ENCODE results near the gene SPRED3. TPM values are rescaled to one million over a fixed set of nuclear protein-coding genes. Genes with fewer than 3 reads are reported as not detected.

Gene SPRED3
- polyA plus RNA-seq, 1 donor from 2014 or later: 4.9 TPM

DNA sequence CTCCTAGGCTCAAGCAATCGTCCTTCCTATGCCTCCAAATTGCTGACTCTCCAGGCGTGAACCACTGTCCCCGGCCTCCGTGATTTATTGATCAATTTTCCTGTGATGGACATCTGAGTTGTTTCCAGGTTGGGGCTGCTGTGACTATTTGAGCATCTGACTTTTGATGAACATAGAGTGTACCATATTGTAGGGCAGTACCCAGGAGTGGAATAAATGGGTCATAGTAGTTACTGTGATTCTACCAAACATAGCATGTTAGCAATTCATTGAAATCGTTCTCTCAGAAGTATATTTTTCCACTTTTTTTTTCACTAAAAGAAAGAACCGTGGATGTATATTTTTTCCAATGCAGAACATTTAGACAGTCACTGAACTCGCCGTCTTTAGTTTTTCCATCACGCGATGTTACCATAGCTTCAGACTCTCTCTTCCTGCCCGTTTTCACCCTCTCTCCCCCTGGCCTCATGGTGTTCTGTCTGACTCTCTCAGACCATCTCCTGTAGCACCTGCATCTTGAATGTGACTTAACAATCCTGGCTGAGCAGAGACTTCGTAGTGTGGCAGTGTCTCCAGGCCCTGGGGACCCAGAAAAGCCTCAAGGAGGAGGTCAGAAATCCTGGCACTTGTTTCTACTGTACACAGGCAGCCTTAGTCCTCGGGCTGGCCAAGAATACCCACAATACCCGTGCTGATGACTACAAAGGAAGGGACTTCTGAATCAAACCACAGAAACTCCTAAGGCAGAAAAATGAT, 40.7 kb downstream of the SPRED3 start:
- Histone ChIP-seq H3K79me2 (replicated peaks; ENCODE audit: insufficient read depth, low read length) (no peaks in the 10 kb centered on the region), H3K27me3 (ENCODE audit: insufficient read depth, low read depth, low read length) (peaks cover 6% of the 10 kb centered on the region), H2AFZ (ENCODE audit: low read depth, low read length) (no peak overlapping the region), H3K4me3 (ENCODE audit: low read length) (no peak overlapping the region), H3K36me3 (ENCODE audit: insufficient read depth, low read length) (no peaks in the 10 kb centered on the region), H3K9me2 (ENCODE audit: insufficient read depth, low read length) (no peaks in the 10 kb centered on the region), H4K20me1 (ENCODE audit: insufficient read depth) (no peaks in the 10 kb centered on the region), H3K27ac (ENCODE audit: low read length) (no peak overlapping the region), H3K9ac (ENCODE audit: low read length) (no peak overlapping the region), H3K9me3 (ENCODE audit: low read length) (no peaks in the 10 kb centered on the region), H3K4me2 (ENCODE audit: low read length) (no peak overlapping the region), H3F3A (ENCODE audit: insufficient read depth, low read length, poor library complexity, severe bottlenecking) (no peaks in the 10 kb centered on the region)
- TF ChIP-seq EP300 (conservative IDR thresholded peaks at IDR 0.05; ENCODE audit: poor library complexity, severe bottlenecking): no peak
- TF ChIP-seq MXI1 (conservative IDR thresholded peaks at IDR 0.05; ENCODE audit: poor library complexity, severe bottlenecking): no peak
- TF ChIP-seq TAF1 (IDR thresholded peaks at IDR 0.05; ENCODE audit: low read depth): no peak
- no peak for TF ChIP-seq RAD21 (conservative IDR thresholded peaks at IDR 0.05)
- TF ChIP-seq, protein P1, sequence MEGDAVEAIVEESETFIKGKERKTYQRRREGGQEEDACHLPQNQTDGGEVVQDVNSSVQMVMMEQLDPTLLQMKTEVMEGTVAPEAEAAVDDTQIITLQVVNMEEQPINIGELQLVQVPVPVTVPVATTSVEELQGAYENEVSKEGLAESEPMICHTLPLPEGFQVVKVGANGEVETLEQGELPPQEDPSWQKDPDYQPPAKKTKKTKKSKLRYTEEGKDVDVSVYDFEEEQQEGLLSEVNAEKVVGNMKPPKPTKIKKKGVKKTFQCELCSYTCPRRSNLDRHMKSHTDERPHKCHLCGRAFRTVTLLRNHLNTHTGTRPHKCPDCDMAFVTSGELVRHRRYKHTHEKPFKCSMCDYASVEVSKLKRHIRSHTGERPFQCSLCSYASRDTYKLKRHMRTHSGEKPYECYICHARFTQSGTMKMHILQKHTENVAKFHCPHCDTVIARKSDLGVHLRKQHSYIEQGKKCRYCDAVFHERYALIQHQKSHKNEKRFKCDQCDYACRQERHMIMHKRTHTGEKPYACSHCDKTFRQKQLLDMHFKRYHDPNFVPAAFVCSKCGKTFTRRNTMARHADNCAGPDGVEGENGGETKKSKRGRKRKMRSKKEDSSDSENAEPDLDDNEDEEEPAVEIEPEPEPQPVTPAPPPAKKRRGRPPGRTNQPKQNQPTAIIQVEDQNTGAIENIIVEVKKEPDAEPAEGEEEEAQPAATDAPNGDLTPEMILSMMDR (IDR thresholded peaks at IDR 0.05; ENCODE audit: poor library complexity, severe bottlenecking): no peak
- TF ChIP-seq, protein P2, sequence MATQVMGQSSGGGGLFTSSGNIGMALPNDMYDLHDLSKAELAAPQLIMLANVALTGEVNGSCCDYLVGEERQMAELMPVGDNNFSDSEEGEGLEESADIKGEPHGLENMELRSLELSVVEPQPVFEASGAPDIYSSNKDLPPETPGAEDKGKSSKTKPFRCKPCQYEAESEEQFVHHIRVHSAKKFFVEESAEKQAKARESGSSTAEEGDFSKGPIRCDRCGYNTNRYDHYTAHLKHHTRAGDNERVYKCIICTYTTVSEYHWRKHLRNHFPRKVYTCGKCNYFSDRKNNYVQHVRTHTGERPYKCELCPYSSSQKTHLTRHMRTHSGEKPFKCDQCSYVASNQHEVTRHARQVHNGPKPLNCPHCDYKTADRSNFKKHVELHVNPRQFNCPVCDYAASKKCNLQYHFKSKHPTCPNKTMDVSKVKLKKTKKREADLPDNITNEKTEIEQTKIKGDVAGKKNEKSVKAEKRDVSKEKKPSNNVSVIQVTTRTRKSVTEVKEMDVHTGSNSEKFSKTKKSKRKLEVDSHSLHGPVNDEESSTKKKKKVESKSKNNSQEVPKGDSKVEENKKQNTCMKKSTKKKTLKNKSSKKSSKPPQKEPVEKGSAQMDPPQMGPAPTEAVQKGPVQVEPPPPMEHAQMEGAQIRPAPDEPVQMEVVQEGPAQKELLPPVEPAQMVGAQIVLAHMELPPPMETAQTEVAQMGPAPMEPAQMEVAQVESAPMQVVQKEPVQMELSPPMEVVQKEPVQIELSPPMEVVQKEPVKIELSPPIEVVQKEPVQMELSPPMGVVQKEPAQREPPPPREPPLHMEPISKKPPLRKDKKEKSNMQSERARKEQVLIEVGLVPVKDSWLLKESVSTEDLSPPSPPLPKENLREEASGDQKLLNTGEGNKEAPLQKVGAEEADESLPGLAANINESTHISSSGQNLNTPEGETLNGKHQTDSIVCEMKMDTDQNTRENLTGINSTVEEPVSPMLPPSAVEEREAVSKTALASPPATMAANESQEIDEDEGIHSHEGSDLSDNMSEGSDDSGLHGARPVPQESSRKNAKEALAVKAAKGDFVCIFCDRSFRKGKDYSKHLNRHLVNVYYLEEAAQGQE (IDR thresholded peaks at IDR 0.05; ENCODE audit: borderline replicate concordance): no peak
- TF ChIP-seq POLR2AphosphoS5 (IDR thresholded peaks at IDR 0.05): no peak
- TF ChIP-seq SMC3 (conservative IDR thresholded peaks at IDR 0.05; ENCODE audit: poor library complexity): no peak
- no peak for TF ChIP-seq EZH2 (IDR thresholded peaks at IDR 0.05; ENCODE audit: borderline replicate concordance, insufficient read depth, low read length, poor library complexity, severe bottlenecking)

GRCh38 chr19:38429811-38430156, 41.3 kb downstream of the SPRED3 start:
- H3K4me3 ChIP-seq (ENCODE audit: low read length): no peak overlapping the region
- no peak overlapping the region for H3K27ac ChIP-seq (ENCODE audit: low read length)
- H3K9me2 ChIP-seq (ENCODE audit: insufficient read depth, low read length): no peaks in the 10 kb centered on the region
- peaks cover 9% of the 10 kb centered on the region for H3K27me3 ChIP-seq (ENCODE audit: insufficient read depth, low read depth, low read length)
- TF ChIP-seq TAF1 (IDR thresholded peaks at IDR 0.05; ENCODE audit: low read depth) (no peak), MXI1 (conservative IDR thresholded peaks at IDR 0.05; ENCODE audit: poor library complexity, severe bottlenecking) (no peak), RAD21 (conservative IDR thresholded peaks at IDR 0.05) (no peak), EP300 (conservative IDR thresholded peaks at IDR 0.05; ENCODE audit: poor library complexity, severe bottlenecking) (no peak), SMC3 (conservative IDR thresholded peaks at IDR 0.05; ENCODE audit: poor library complexity) (no peak), EZH2 (IDR thresholded peaks at IDR 0.05; ENCODE audit: borderline replicate concordance, insufficient read depth, low read length, poor library complexity, severe bottlenecking) (no peak), POLR2AphosphoS5 (IDR thresholded peaks at IDR 0.05) (no peak)
- TF ChIP-seq, protein P1 (IDR thresholded peaks at IDR 0.05; ENCODE audit: poor library complexity, severe bottlenecking): no peak
- TF ChIP-seq, protein P2 (IDR thresholded peaks at IDR 0.05; ENCODE audit: borderline replicate concordance): no peak
- H3K9ac ChIP-seq (ENCODE audit: low read length): no peak overlapping the region
- H3K9me3 ChIP-seq (ENCODE audit: low read length): no peaks in the 10 kb centered on the region
- H2AFZ ChIP-seq (ENCODE audit: low read depth, low read length): no peak overlapping the region
- no peaks in the 10 kb centered on the region for H3K79me2 ChIP-seq (replicated peaks; ENCODE audit: insufficient read depth, low read length)
- no peaks in the 10 kb centered on the region for H3F3A ChIP-seq (ENCODE audit: insufficient read depth, low read length, poor library complexity, severe bottlenecking)
- H3K36me3 ChIP-seq (ENCODE audit: insufficient read depth, low read length): no peaks in the 10 kb centered on the region
- H4K20me1 ChIP-seq (ENCODE audit: insufficient read depth): no peaks in the 10 kb centered on the region
- no peak overlapping the region for H3K4me2 ChIP-seq (ENCODE audit: low read length)

Data from neural cell (in vitro differentiated cells).